ENCODE measurements around the gene PPP6R1. TPM values are rescaled to one million over a fixed set of nuclear protein-coding genes. Genes with fewer than 3 reads are reported as not detected.

The PPP6R1 gene
- polyA plus RNA-seq (2012; rRNA removed), result 44.9 and 47.8 TPM in 2 replicates
- 23.6 and 36.5 TPM in 2 replicates for polyA plus RNA-seq (2012; cell fraction: cytosol; rRNA removed)
- 89.2 and 89.5 TPM in 2 replicates for polyA plus RNA-seq (2012; cell fraction: nucleus; rRNA removed)

- Histone ChIP-seq H4K20me1 (ENCODE audit: insufficient read depth) (peaks cover 42% of the 10 kb centered on the region), H3K4me3 (ENCODE audit: low read depth in 2 of 2, low read length in 1 of 2) (peak within 1 kb of the TSS; percentile 87 to 94), H3K9me2 (no peaks in the 10 kb centered on the region), H3K79me2 (ENCODE audit: insufficient read depth) (peaks cover 47% of the 10 kb centered on the region), H3K27me3 (ENCODE audit: insufficient read depth) (no peaks in the 10 kb centered on the region), H3K4me1 (ENCODE audit: control insufficient read depth in 1 of 2, insufficient read depth in 2 of 2, low read depth in 1 of 2, low read length in 1 of 2) (peaks cover 17 to 26% of the 10 kb centered on the region in 2 experiments; a peak in 3 of 4 replicates), H3K9me3 (no peaks in the 10 kb centered on the region), H3K4me2 (peak within 1 kb of the TSS; percentile 96), H3F3A (replicated peaks; ENCODE audit: insufficient read depth) (peaks cover 2% of the 10 kb centered on the region), H3K27ac (ENCODE audit: low read depth in 2 of 2, low read length in 1 of 2) (peak within 1 kb of the TSS; percentile 84 to 98), H2AFZ (ENCODE audit: low read depth) (peak within 1 kb of the TSS; percentile 69), H3K36me3 (replicated peaks in 1 of 2; ENCODE audit: control insufficient read depth in 1 of 2, insufficient read depth in 2 of 2, low read length in 1 of 2) (peaks cover 0 to 4% of the 10 kb centered on the region in 2 experiments), H3K9ac (peak within 1 kb of the TSS; percentile 90)
- under 1% methylated on average over 23 of the region's 76 CpGs for WGBS (ENCODE audit: low lambda C conversion rate)
- CTCF ChIA-PET, result interaction anchor here (1.2 to 2.2 kb wide), 8 partner anchors 19 to 118 kb away, joined by 3 to 6 read pairs (median 5); partner anchors contain the start of genes DNAAF3 and TMEM86B
- POLR2A ChIA-PET, result interaction anchor here (0.7 to 2.3 kb wide), 11 partner anchors 10 to 148 kb away, joined by 3 to 19 read pairs (median 7); partner anchors contain the start of genes HSPBP1, KMT5C, SYT5 and TMEM86B
- peak; percentile 100 for DNase-seq
- peak; percentile 65 to 74; a peak in 2 of 4 replicates for TF ChIP-seq EP300 (IDR thresholded peaks at IDR 0.05; ENCODE audit: borderline replicate concordance in 1 of 2, low read depth in 1 of 2, low read length in 1 of 2)
- 0 out of 2 replicates have a peak, but pooled peaks have one; percentile 29 for TF ChIP-seq FOXM1 (IDR thresholded peaks at IDR 0.05; ENCODE audit: low read depth)
- TF ChIP-seq NFIC (IDR thresholded peaks at IDR 0.05; ENCODE audit: borderline replicate concordance), result peak; percentile 87
- peak; percentile 73 for TF ChIP-seq TCF12 (IDR thresholded peaks at IDR 0.05)
- TF ChIP-seq RAD21 (IDR thresholded peaks at IDR 0.05; ENCODE audit: low read length), result peak; percentile 42
- no peak for TF ChIP-seq USF1 (IDR thresholded peaks at IDR 0.05; ENCODE audit: borderline replicate concordance, low read depth)
- TF ChIP-seq MEF2A (IDR thresholded peaks at IDR 0.05; ENCODE audit: borderline replicate concordance, low read depth), result peak; percentile 54; the same call in 1 of the 2 replicates
- TF ChIP-seq FOSL2 (IDR thresholded peaks at IDR 0.05; ENCODE audit: borderline replicate concordance, low read depth), result no peak; the same call in 1 of the 2 replicates
- peak; percentile 87 for TF ChIP-seq ZBTB33 (IDR thresholded peaks at IDR 0.05; ENCODE audit: borderline replicate concordance, low read depth)
- TF ChIP-seq USF2 (IDR thresholded peaks at IDR 0.05; ENCODE audit: borderline replicate concordance, low read depth, low read length), result no peak
- peak; percentile 95 for TF ChIP-seq SIN3A (IDR thresholded peaks at IDR 0.05; ENCODE audit: borderline replicate concordance, low read depth, low read length)
- TF ChIP-seq GABPA (IDR thresholded peaks at IDR 0.05; ENCODE audit: low read depth), result peak; percentile 72
- TF ChIP-seq REST (IDR thresholded peaks at IDR 0.05; ENCODE audit: low read depth, low read length), result peak; percentile 64; the same call in 1 of the 2 replicates
- TF ChIP-seq CHD2 (IDR thresholded peaks at IDR 0.05; ENCODE audit: low read length, partially characterized antibody), result peak; percentile 90
- peak; percentile 37 for TF ChIP-seq SMC3 (IDR thresholded peaks at IDR 0.05; ENCODE audit: low read depth, low read length)
- TF ChIP-seq NRF1 (IDR thresholded peaks at IDR 0.05; ENCODE audit: low read depth, low read length), result peak; percentile 100
- TF ChIP-seq PBX3 (IDR thresholded peaks at IDR 0.05), result peak; percentile 94
- TF ChIP-seq FOXJ3 (CRISPR knock-in tag; IDR thresholded peaks at IDR 0.05), result no peak
- TF ChIP-seq EZH2phosphoT487 (IDR thresholded peaks at IDR 0.05; ENCODE audit: borderline replicate concordance, low read depth), result no peak
- TF ChIP-seq RFX5 (IDR thresholded peaks at IDR 0.05; ENCODE audit: low read length), result peak; percentile 85; the same call in 1 of the 2 replicates
- TF ChIP-seq JUND (IDR thresholded peaks at IDR 0.05), result peak; percentile 96
- TF ChIP-seq RCOR1 (IDR thresholded peaks at IDR 0.05; ENCODE audit: low read length), result peak; percentile 85
- peak; percentile 88 for TF ChIP-seq MAX (IDR thresholded peaks at IDR 0.05; ENCODE audit: low read depth)
- TF ChIP-seq GATA2 (CRISPR knock-in tag; IDR thresholded peaks at IDR 0.05), result no peak
Observed at GRCh38 chr19:55258828-55259539, at the start of gene PPP6R1. PPP6R1 (minus strand) TSS chr19:55259017; CDS start chr19:55247103, 11,914 bp downstream.

All from SK-N-SH (cell line).